BLaER1 treated with 17β-estradiol and CSF1 and Interleukin-3, amounts not matched to agents 10 nM and 100 nM (cell line): ENCODE results near the gene SLC38A11.

ENCODE experiments used
- H3K27ac ChIP-seq, 11 experiments: shearing (Covaris generic); formaldehyde crosslinking; 2 replicates each; pipeline ENCODE4 v1.8.1; 2022
- H3K27me3 ChIP-seq, 11 experiments: shearing (Covaris generic); formaldehyde crosslinking; 2 replicates each; pipeline ENCODE4 v1.8.1; 2022
- H3K36me3 ChIP-seq, 11 experiments: shearing (Covaris generic); formaldehyde crosslinking; 2 replicates each; pipeline ENCODE4 v1.8.1; 2022
- H3K4me1 ChIP-seq, 10 experiments: shearing (Covaris generic); formaldehyde crosslinking; 2 replicates each; pipeline ENCODE4 v1.8.1; 2022
- H3K4me2 ChIP-seq, 11 experiments: shearing (Covaris generic); formaldehyde crosslinking; 2 replicates each; pipeline ENCODE4 v1.8.1; 2022
- H3K4me3 ChIP-seq, 10 experiments: shearing (Covaris generic); formaldehyde crosslinking; 2 replicates each; pipeline ENCODE4 v1.8.1; 2022
- H3K9ac ChIP-seq, 11 experiments: shearing (Covaris generic); formaldehyde crosslinking; 2 replicates each; pipeline ENCODE4 v1.8.1; 2022
- H3K9me3 ChIP-seq, 11 experiments: shearing (Covaris generic); formaldehyde crosslinking; replicated peaks in 1 of 11; 2 replicates each; pipeline ENCODE4 v1.8.1; 2022
- H4K20me1 ChIP-seq, 11 experiments: shearing (Covaris generic); formaldehyde crosslinking; 2 replicates each; pipeline ENCODE4 v1.8.1; 2022
- Cebpa-rat ChIP-seq, 11 experiments: shearing (Covaris generic); IDR thresholded peaks; 2 replicates each; pipeline ENCODE4 v1.8.1; 2022

SLC38A11 gene

GRCh38 chr2:164859251-164859818 is 96.0 kb downstream of the SLC38A11 start:
- H3K4me2 ChIP-seq: no peak overlapping the region
- TF ChIP-seq Cebpa-rat (IDR thresholded peaks at IDR 0.05): no peak
- no peaks in the 10 kb centered on the region for H3K36me3 ChIP-seq

GRCh38 chr2:164852086-164852485 is 103.2 kb downstream of the SLC38A11 start:
- no peaks in the 10 kb centered on the region for H3K9me3 ChIP-seq
- peaks cover 0 to 28% (median 16%) of the 10 kb centered on the region in 10 experiments; a peak in 15 of 20 replicates for H3K4me1 ChIP-seq
- H3K4me2 ChIP-seq: no peak overlapping the region
- H3K27me3 ChIP-seq: no peaks in the 10 kb centered on the region
- TF ChIP-seq Cebpa-rat (IDR thresholded peaks at IDR 0.05): no peak
- H3K36me3 ChIP-seq: no peaks in the 10 kb centered on the region
- H3K4me3 ChIP-seq: no peak overlapping the region
- H4K20me1 ChIP-seq: no peaks in the 10 kb centered on the region
- no peak overlapping the region for H3K9ac ChIP-seq
- peak overlapping the region in 2 of 11 experiments; percentile 58 to 65; a peak in 4 of 22 replicates for H3K27ac ChIP-seq

More at GRCh38 chr2:164859251-164859818, 96.0 kb downstream of the SLC38A11 start:
- no peak overlapping the region for H3K4me3 ChIP-seq
- no peaks in the 10 kb centered on the region for H3K4me1 ChIP-seq
- no peaks in the 10 kb centered on the region for H4K20me1 ChIP-seq
- no peaks in the 10 kb centered on the region for H3K27me3 ChIP-seq
- no peak overlapping the region for H3K27ac ChIP-seq
- no peaks in the 10 kb centered on the region for H3K9me3 ChIP-seq
- H3K9ac ChIP-seq: no peak overlapping the region

GRCh38 chr2:164850235-164850634 is 105.1 kb downstream of the SLC38A11 start:
- 0 out of 22 replicates have a peak overlapping the region, but pooled peaks of 1 of the 11 experiments have one; percentile 34 for H3K9ac ChIP-seq
- H3K27me3 ChIP-seq: no peaks in the 10 kb centered on the region
- H3K9me3 ChIP-seq: no peaks in the 10 kb centered on the region
- peak overlapping the region in 7 of 11 experiments; percentile 5 to 65 (median 42); a peak in 9 of 22 replicates for H3K4me2 ChIP-seq
- peak overlapping the region in 7 of 11 experiments; percentile 16 to 65 (median 58); a peak in 13 of 22 replicates for H3K27ac ChIP-seq
- peak in 2 of 11 experiments; percentile 53 to 69; a peak in 2 of 22 replicates for TF ChIP-seq Cebpa-rat (IDR thresholded peaks at IDR 0.05)
- H3K4me3 ChIP-seq: no peak overlapping the region; a peak in 1 of 20 replicates
- H3K36me3 ChIP-seq: no peaks in the 10 kb centered on the region
- no peaks in the 10 kb centered on the region for H4K20me1 ChIP-seq
- H3K4me1 ChIP-seq: peaks cover 0 to 28% (median 16%) of the 10 kb centered on the region in 10 experiments; a peak in 15 of 20 replicates

GRCh38 chr2:164849506-164849905 is 105.8 kb downstream of the SLC38A11 start:
- Histone ChIP-seq H3K9me3 (no peaks in the 10 kb centered on the region), H3K36me3 (no peaks in the 10 kb centered on the region), H3K27me3 (no peaks in the 10 kb centered on the region), H4K20me1 (no peaks in the 10 kb centered on the region), H3K4me2 (peak overlapping the region in 6 of 11 experiments; percentile 14 to 65 (median 45); a peak in 9 of 22 replicates), H3K4me3 (no peak overlapping the region), H3K4me1 (peaks cover 0 to 28% (median 16%) of the 10 kb centered on the region in 10 experiments; a peak in 15 of 20 replicates), H3K9ac (no peak overlapping the region), H3K27ac (peak overlapping the region in 6 of 11 experiments; percentile 46 to 59 (median 56); a peak in 12 of 22 replicates)
- TF ChIP-seq Cebpa-rat (IDR thresholded peaks at IDR 0.05): no peak

- peak overlapping the region in 3 of 11 experiments; percentile 13 to 58 (median 48); a peak in 3 of 22 replicates for H3K27ac ChIP-seq
- no peaks in the 10 kb centered on the region for H3K9me3 ChIP-seq
- peaks cover 0 to 32% (median 16%) of the 10 kb centered on the region in 10 experiments; a peak in 15 of 20 replicates for H3K4me1 ChIP-seq
- H3K9ac ChIP-seq: no peak overlapping the region
- H3K4me3 ChIP-seq: no peak overlapping the region
- H4K20me1 ChIP-seq: no peaks in the 10 kb centered on the region
- H3K4me2 ChIP-seq: peak overlapping the region in 1 of 11 experiments; percentile 16; a peak in 2 of 22 replicates
- no peaks in the 10 kb centered on the region for H3K36me3 ChIP-seq
- no peaks in the 10 kb centered on the region for H3K27me3 ChIP-seq
- TF ChIP-seq Cebpa-rat (IDR thresholded peaks at IDR 0.05): no peak
These were observed 107.2 kb downstream of the SLC38A11 start for GRCh38 chr2:164847981-164848741.

GRCh38 chr2:164847291-164847690 is 108.0 kb downstream of the SLC38A11 start:
- Histone ChIP-seq H3K4me2 (no peak overlapping the region), H3K27ac (no peak overlapping the region), H4K20me1 (no peaks in the 10 kb centered on the region), H3K9ac (no peak overlapping the region), H3K4me3 (no peak overlapping the region), H3K27me3 (no peaks in the 10 kb centered on the region), H3K4me1 (peaks cover 0 to 34% (median 17%) of the 10 kb centered on the region in 10 experiments; a peak in 16 of 20 replicates), H3K9me3 (no peaks in the 10 kb centered on the region), H3K36me3 (no peaks in the 10 kb centered on the region)
- no peak for TF ChIP-seq Cebpa-rat (IDR thresholded peaks at IDR 0.05)

- Histone ChIP-seq H3K4me2 (no peak overlapping the region), H3K4me3 (no peak overlapping the region)
- TF ChIP-seq Cebpa-rat (IDR thresholded peaks at IDR 0.05): no peak
These were observed 109.0 kb downstream of the SLC38A11 start for GRCh38 chr2:164846276-164846675.

More at GRCh38 chr2:164846276-164846675, 109.0 kb downstream of the SLC38A11 start:
- Histone ChIP-seq H3K36me3 (no peaks in the 10 kb centered on the region), H3K9ac (no peak overlapping the region), H4K20me1 (no peaks in the 10 kb centered on the region), H3K27me3 (peaks cover 0 to 3% (median under 1%) of the 10 kb centered on the region in 11 experiments; a peak in 11 of 22 replicates), H3K27ac (no peak overlapping the region), H3K4me1 (peaks cover 0 to 30% (median 16%) of the 10 kb centered on the region in 10 experiments; a peak in 16 of 20 replicates), H3K9me3 (no peaks in the 10 kb centered on the region)
